EH (cell line): ENCODE measurements around the gene PDCD1.

Experiments used
- DNase-seq: peaks from one replicate; pipeline ENCODE4 v3.0.0-alpha.2; 2015; ENCODE audit warnings: low read depth

PDCD1 gene

GRCh38 chr2:241877989-241878970, 19.6 kb upstream of the PDCD1 start:
- DNase-seq: peak; percentile 73

GRCh38 chr2:241877197-241877685, 18.5 kb upstream of the PDCD1 start:
- DNase-seq: no peak

DNA sequence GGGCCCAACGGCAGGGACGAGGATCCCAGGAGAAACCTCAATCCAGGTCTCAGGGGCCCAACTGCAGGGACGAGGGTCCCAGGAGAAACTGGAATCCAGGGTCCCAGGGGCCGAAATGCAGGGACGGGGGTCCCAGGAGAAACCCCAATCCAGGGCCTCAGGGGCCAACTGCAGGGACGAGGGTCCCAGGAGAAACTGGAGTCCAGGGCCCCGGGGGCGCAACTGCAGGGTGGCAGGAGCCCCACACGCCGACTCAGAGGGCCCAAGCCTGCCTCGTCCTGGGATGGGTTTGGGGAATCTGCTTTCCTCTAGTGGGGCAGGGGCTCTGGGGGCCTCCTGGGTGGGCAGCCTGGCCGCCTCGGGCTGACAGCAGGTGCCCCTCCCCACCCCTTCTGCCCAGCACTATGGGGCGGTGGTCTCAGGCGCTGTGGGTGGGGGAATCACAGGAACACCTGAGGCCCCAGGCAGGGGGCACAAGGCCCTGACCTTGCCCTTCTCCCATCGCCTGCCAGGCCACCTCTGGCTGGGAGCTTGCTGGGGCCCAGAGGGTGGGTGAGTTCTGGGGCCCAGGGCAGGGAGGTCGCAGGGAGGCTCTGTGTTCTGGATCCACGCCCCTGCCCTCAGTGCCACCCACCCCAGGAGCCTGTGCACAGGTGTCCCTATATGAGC, 18.0 kb upstream of the PDCD1 start:
- DNase-seq: no peak

GRCh38 chr2:241875754-241876527, 17.2 kb upstream of the PDCD1 start:
- peak; percentile 51 for DNase-seq

GRCh38 chr2:241874277-241874925, 15.7 kb upstream of the PDCD1 start:
- DNase-seq: no peak

DNA sequence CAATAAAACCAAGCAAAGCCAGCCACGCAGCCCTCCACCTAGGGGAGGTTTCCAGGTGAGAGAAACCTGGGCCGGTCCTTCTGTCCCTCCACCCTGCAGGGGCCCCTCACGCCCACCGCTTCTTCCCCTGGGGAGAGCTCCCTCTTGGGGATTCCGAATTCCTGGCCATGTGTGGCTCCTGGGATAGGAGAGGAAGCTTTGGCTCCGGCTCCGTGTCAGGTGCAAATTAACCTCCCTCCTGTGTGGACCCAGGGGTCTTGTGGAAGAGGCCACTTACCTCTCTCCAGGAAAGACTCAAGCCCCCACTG, 15.1 kb upstream of the PDCD1 start:
- no peak for DNase-seq

DNA sequence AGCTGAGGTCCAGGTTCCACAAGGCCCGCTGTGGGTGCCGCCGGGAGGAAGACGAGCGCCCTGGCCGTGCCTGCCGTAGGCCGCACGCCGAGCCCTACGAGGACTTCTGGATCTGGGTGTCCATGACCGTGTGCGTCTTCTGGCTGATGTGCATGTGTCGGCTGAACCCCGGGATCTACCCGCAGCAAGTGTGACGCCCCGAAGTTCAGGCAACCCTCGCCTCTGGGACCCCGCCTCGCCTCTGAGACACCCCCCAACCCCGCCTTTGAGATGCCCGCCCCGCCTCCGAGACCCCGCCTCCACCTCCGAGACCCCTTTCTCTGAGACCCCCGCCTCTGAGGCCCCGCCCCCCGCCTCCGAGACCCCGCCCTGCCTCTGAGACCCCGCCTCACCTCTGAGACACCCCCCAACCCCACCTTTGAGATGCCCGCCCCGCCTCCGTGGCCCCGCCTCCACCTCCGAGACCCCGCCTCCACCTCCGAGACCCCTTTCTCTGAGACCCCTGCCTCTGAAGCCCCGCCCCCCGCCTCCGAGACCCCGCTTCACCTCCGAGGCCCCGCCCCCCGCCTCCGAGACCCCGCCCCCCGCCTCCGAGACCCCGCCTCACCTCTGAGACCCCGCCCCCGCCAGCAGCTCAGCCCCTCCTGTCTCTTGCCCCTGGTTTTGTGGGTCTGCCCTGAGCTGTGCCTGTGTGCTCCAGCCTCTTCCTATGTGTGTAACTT, 14.5 kb upstream of the PDCD1 start:
- no peak for DNase-seq

- DNase-seq: no peak
These were observed 13.6 kb upstream of the PDCD1 start for GRCh38 chr2:241872313-241872642.

GRCh38 chr2:241871538-241872312, 13.0 kb upstream of the PDCD1 start:
- no peak for DNase-seq

DNA sequence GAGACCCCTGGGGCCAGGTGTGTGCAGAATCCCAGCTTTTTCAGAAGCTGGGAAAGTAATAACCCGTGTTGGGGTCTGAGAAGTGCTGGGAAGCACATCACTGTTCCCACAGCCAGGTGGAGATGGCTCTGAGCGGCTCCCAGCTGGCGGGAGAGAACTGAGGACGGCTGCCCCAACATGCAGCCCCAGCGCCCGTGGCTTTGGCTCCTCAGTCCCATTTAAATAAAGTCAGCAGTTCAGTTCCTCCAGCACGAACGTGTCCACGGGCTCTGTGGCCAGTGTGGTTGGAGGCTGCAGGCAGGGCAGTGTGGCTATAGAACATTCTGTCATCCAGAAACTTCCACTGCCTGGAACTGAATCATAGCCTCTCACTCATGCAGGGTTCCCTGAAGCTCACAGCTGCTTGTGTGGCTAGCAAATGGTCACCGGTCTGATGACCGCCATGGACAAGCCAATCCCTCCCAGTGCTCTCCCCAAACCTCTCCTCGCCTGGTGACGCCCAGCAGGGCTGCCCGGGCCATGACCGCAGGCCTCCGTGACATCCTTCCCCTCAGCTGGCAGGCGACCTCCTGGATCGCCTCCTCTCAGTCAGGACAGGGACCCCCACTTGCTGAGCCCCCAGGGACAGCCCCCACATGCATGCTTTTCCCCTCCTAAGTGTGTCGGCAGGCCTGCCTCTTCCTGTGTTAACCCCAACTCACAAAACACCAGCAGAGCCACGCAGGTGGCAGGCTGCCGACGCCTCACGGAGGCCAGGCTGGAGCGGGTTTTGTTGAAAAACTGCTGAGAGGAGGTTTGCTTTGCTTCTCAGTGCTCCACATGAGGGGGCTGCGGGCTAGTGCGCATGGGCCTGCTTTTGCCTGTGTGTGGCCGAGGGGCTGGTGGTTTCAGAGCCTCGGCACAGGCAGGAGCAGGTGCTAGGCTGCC, 12.2 kb upstream of the PDCD1 start:
- no peak for DNase-seq

DNA sequence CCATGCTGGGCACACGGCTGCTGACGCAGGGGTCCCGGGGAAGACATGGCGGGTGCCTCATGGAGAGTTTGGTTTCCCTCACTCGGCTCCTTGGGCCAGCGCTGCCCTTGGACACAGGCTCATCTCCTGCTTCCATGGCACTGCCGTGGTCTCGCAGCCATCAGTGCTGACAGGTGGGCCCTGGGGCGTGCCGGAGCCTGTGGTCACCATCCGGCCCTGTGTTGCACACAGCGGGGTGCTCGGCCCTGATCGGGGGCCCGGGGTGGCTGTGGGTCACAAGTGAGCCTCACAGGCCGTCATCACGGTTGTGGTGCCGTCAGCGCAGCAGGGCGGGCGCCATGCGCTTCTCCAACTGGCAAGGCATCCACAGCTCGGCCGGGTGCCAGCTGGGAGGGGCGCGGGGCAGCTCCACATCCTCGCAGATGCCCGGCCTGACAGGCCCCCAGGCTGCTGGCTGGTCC, 11.4 kb upstream of the PDCD1 start:
- no peak for DNase-seq

DNA sequence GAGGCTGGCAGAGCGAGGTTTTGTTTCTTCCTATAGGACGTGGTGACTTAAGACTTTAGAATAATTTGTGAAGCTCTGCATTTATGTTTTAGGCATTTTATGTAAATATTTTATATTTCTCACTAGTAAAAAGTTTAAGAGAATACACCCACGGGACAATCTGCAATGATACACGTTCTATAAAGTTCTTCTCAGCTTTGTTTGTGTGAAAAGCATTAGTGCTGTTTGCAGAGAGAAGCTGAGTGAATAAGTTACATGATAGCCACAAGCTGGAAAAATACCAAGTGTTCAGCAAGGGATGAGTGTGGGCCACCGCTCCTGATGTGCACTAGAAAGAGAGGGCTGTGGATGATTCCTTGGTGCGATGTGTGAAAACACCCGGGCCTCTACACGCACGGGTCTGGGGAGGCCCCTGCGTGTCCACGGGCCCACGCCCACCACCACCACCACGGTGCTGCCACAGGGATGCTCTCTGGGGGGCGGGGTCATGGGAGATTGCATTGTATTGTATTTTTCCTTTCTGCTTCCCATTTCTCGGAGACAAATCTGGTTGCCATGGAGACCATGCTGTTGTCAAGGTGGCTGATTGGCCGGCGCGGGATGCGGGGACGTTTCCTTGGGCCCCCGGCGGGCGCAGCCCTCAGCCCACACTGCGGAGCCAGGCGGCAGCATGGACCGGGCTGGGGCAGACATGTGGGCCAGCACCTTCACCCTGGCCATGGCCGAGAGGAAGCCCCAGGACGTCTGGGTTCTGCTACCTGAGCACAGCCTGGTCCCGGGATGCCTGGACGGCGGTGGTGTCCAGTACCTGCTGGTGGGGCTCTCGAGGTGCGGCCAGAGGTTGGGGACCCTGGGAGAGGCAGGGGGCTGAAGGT, 10.6 kb upstream of the PDCD1 start, which contains the start of gene RTP5:
RTP5 (plus strand) TSS at position 643 of the 875 bp plus-strand sequence; CDS start at position 671, 28 bp downstream.
- no peak for DNase-seq

GRCh38 chr2:241868661-241869081, 10.0 kb upstream of the PDCD1 start:
- DNase-seq: no peak

GRCh38 chr2:241867776-241868420, 9.2 kb upstream of the PDCD1 start:
- DNase-seq: no peak

DNA sequence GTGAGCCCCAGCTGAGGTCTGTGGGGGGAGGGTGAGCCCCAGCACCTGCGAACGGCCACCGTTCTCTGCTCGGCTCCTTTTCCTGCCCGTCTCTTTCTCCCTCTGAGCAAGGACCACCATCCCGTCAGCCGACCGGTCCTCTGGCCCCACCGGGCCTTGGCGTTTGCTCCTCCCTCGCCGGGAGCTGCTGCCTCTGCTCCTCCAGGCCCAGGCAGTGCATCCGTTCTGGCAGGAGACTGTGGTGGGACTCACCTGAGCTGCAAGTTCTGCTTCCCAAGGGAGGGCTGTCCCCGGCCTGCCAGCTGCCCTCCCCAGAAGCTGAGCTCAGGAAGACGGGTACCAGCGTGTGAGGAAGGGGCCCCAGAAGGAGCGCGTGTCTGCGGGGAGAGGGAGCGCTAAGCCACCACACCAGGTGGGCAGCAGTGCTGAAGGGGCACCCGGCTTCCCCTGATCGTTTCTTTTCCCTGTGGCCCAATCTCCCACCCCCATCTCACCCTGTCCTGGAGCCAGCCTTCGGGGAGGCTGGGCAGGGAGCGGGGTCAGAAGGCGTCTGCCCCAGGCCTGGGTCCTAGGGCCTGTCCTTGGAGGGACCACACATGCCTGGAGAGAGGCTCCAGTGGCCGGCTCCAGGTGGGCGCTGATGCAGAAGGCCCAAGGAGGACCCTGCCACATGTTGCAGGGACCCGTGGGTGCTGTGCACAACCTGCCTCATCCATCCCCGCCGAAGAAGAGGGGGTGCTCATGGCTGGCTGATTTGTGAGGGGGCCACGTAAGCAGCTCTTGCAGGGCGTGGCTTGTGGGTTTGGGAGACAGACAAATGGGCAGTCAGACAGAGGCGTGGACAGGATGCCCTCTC, 8.3 kb upstream of the PDCD1 start:
- DNase-seq: no peak

DNA sequence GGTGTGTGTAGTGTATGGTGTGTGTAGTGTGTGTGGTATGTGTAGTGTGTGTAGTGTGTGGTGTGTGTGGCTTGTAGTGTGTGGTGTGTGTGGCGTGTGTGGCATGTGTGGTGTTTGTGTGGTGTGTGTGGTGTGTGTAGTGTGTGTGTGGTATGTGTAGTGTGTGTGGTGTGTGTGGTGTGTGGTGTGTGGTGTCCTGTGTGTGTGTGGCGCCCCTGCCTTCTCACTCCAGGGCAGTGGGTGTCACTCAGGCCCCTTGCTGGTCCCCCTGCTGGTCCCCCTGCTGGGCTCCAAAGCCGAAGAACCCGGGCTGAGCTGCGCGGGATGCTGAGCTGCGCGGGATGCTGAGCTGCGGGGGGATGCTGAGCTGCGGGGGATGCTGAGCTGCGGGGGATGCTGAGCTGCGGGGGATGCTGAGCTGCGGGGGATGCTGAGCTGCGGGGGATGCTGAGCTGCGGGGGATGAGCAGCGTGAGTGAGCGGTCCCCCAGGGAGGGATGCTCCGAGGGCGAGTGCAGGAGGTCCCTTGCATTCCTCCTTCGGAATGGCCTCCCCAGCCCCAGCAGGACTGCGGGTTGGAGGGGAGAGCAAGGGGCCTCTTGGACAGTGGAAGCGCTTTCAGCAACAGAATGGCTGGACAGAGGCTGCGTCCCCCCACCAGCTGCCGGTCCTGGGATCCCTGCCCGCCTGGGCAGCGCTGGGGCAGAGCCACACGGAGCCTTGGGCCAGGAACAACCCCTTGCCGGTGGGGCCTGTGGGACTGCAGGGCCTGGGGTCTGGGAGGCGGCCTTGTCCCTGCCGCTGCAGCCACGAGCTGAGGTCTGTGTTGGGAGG, 7.5 kb upstream of the PDCD1 start:
- DNase-seq: peak; percentile 46
